NCI-H1105 treated with DMSO at 0.1 percent for 48 hours (cell line): ENCODE data around the gene IFNA10.
"Not testable (repeated sequence)": the region's sequence is repeated elsewhere in the genome, so short reads cannot be mapped to it uniquely, and the experiment has no call there.

Source experiments
- DNase-seq: peaks from one replicate; lab custom pipeline; 2025; lab: John Stamatoyannopoulos, UW

Gene IFNA10

DNA sequence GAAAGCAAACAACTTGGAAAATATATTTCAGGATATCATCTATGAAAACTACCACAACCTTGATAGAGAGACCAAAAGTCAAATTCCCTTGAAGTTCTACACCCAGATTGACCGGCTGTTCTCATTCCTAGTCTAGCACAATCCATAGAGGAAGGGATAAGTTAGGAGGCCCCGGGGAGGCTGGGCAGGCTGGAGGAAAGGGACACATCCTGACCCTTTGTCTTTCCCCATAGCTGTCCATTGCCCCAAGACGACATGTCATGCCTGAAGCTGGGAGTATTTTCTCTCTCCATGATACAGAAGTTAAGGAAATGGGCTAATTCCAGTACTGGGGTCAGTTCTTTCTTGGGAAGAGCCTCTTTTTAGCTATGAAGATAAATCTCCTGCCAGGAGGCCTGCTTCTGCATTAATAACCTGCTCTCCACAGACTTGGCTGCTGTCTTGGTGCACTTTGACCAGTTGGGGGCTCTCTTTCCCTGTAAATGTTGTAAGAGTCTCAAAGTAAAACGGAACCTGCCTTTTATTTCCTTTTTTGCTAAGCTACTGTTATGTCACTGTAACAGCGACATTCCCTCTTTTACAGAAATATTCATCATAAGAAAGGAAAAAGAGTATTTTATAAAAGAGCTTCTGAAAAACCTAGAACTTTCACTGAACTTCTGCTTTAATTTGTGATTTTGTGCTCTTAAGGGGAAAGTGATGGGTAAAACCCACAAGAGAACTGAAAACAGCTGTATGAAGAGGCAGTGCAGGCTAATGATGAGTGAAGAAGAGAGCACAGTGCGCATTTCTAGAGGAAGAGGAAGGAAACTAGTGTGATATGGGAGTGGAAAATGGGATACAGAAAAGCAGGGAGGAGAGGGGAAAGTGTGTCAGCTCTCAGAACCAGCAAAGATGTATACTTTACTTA, 11.8 kb downstream of the IFNA10 start:
- DNase-seq = not testable (repeated sequence)

GRCh38 chr9:21187487-21187886, 19.5 kb downstream of the IFNA10 start, which contains the start of gene IFNA4:
IFNA4 (minus strand) TSS chr9:21187587; CDS start chr9:21187531, 56 bp downstream.
- DNase-seq = not testable (repeated sequence)

DNA sequence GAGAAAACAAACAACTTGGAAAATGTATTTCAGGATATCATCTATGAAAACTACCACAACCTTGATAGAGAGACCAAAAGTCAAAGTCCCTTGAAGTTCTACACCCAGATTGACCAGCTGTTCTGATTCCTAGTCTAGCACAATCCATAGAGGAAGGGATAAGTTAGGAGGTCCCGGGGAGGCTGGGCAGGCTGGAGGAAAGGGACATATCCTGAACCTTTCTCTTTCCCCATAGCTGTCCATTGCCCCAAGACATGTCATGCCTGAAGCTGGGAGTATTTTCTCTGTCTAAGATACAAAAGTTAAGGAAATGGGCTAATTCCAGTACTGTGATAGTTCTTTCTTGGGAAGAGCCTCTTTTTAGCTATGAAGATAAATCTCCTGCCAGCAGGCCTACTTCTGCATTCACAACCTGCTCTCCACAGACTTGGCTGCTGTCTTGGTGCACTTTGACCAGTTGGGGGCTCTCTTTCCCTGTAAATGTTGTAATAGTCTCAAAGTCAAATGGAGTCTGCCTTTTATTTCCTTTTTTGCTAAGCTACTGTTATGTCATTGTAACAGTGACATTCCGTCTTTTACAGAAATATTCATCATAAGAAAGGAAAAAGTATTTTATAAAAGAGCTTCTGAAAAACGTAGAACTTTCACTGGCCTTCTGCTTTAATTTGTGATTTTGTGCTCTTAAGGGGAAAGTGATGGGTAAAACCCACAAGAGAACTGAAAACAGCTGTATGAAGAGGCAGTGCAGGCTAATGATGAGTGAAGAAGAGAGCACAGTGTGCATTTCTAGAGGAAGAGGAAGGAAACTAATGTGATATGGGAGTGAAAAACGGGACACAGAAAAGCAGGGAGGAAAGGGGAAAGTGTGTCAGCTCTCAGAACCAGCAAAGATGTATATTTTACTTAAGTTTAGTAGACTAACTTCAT, 23.9 kb downstream of the IFNA10 start:
- DNase-seq = not testable (repeated sequence)

GRCh38 chr9:21174671-21175070, 32.3 kb downstream of the IFNA10 start:
- DNase-seq = no peak

DNA sequence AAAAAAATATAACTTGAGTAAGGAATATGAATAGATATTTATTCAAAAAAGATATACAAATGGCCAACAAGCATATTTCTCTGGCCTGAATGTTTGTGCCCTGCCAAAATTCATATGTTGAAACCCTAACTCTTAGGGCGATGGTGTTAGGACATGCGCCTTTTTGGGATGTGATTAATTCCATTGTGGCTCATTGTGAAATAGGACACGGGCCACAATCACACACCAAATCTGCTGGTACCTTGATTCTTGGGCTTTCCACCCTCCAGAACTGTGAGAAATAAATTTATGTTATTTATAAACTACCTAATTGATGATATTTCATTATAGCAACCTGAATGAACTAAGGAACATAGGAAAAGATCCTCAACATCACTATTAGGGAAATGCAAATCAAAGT, 34.8 kb downstream of the IFNA10 start:
- no peak for DNase-seq

DNA sequence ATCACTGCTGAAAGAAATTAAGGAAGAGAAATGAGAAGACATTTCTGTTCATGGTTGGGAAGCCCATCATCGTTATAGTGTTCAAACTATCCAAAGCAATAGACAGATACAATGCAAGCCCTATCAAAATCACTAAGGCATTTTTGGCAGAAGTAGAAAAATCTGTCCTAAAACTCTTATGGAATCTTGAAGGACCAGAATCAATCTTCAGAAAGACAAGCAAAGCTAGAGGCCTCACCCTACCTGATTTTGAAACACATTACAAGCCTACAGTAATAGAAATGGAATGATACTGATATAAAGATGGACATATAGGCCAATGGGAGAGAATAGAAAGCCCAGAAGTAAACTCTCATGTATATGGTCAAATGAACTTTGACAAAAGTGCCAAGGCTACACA, 35.6 kb downstream of the IFNA10 start:
- no peak for DNase-seq

- not testable (repeated sequence) for DNase-seq
Measured at GRCh38 chr9:21166560-21166959, 40.4 kb downstream of the IFNA10 start, which contains the start of gene IFNA21. IFNA21 (minus strand) TSS chr9:21166660; CDS start chr9:21166612, 48 bp downstream.

GRCh38 chr9:21165516-21165915, 41.4 kb downstream of the IFNA10 start:
- DNase-seq = no peak

DNA sequence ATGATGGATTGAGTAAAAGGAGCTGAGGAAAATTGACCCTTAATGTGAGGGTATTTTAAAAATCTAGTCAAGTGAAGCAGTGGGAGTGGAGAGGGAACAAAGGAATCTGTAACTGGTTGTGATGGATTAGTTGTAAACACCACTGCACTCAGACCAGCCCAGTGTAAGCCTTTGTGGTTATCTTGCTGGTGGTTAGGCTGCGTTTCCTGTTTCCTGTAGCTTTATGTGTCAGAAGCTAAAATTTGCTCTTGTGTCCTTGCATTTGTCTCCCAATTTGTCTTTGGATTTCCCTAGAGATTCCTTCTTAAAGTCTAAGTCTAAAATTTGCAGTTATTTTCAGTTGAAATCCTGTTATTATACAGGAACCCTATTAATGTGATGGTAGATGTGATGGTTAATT, 46.8 kb downstream of the IFNA10 start:
- no peak for DNase-seq
